Measurements from ENCODE around the gene ANXA11.

The ANXA11 gene

DNA sequence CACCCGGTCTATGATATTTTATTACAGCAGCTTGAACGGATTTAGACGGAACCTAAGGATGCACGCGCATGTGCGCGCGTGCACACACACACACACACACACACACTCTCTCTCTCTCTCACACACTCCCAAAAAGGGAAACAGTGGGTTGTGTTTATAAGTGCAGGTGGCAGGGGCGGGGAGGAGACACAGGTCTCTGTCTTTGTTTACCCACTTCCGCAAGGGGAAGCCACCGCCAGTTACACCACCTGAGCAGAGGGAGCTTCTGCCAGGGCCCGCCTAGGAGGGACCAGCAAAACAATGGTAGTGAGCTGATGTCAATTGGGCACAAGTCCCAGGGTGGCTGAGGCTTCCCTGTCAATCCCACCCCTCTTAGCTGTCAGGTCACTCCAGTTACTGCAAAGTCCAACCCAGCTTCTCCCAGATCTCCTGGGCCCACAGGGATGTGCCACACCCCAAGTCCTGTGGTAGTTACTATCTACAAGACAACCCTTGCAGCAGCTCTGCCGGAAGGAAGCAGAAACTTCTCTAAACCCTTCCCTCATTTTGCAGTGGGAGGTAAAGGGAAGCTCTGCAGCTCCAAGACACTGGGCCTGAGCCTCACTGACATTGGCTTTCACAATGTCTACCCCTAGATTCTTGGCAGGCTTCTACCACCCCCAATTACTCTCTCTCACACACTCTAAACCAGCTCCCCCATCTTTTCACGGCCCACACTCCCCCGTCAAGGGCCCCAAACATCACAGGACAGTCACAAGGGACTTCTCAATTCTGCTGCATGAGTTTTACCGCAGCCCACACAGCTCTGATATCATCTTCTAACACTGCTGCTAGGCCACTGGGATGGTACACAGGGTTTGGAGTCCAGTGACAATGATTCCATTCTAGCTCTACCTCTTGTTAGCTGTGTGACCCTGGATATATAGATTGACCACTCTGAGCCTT, 17.6 kb downstream of the ANXA11 start:
- DNase-seq (ENCODE audit: low spot score) = peak; percentile 68

DNA sequence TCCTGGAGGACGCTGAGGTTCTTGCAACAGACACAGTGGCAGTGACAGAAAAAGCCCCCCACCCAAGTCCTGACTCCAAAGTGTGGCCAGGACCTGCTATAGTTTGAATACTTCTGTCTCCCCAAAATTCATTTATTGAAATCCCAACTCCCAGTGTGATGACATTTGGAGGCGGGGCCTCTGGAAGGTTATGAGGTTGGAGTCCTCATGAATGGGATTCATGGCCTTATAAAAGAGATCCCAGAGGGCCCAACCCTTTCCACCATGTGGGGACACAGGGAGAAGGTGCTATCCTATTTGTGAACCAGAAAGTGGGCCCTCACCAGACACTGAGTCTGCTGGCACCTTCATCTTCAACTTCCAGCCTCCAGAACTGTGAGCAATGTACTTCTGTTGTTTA, 18.3 kb downstream of the ANXA11 start:
- DNase-seq (ENCODE audit: low spot score) = no peak

DNA sequence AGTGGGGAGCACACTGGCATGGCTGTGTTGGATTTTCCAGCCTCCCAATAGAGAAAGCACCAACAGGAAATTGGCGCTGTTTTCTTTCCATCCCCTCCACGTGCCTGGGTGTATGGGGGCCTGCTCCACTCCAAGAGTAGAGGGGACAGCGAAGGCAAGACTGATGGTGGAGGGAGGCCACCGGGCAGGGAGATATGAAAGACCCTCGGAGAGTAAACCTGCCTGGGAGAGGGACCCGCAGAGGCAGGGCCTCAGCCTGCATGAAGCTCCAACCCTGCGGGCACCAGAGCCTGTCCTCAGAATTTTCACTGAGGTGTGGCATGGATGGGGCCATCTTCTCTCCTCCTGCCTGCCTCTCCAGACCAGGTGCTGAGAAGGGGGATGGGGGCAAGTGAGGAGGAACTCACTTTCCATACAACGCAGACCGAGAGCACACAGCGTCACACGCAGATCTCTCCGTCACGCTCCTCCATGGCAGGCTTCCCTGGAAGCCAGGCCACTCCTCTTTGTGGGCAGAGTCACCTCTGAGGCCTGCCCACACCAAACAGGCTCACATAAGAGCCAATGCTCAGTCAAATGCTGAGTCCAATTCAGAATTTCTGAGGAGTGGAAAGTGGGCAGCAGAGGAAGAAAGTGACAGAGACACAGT, 18.8 kb downstream of the ANXA11 start:
- no peak for DNase-seq (ENCODE audit: low spot score)

DNA sequence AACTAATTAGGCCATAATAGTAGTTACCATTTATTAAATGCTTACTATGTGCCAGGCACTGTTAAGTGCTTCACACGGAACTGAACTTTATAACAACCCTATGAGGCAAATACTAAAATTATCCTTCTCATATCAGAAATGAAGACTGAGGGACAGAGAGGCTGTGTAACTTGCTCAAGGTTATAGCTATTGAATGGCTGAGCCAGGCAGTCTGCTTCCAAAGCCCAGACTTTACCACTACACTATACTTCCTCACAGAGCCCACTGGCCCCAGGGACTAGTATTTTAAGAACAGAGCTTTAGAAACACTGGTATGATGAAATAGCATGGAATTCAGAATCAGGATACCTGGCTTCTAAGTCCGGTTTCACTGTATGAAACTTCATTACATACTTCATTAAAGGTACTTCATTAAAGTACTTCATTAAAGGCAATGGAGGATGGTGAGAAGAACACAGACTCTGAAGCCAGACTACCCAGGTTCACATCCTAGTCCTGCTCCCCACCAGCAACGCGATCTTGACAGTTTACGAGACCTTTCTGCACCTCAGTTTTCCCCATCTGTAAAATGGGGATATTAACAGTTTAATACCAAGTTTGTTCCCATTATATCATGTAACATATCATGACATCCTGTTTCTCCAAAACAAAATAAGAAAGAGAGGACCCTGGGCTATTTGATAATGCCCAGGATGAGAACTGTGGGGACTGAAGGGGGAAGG, 19.6 kb downstream of the ANXA11 start:
- no peak for DNase-seq (ENCODE audit: low spot score)

DNA sequence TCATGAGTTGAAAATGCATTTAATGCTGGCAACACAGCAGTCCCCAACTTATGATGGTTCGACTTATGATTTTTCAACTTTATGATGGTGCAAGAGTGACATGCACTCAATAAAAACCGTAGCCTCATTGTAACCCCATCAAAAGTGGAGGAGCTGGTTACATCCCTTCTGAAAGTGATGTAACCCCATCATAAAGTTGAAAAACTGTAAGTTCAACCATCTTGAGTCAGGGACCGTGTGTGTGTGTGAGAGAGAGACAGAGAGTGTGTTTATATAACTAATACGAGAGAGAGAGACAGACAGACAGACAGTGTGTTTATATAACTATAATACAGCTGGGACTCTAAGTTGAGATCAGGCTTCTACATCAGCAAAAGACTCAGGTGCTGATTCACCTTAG, 21.0 kb downstream of the ANXA11 start:
- DNase-seq (ENCODE audit: low spot score) = no peak

DNA sequence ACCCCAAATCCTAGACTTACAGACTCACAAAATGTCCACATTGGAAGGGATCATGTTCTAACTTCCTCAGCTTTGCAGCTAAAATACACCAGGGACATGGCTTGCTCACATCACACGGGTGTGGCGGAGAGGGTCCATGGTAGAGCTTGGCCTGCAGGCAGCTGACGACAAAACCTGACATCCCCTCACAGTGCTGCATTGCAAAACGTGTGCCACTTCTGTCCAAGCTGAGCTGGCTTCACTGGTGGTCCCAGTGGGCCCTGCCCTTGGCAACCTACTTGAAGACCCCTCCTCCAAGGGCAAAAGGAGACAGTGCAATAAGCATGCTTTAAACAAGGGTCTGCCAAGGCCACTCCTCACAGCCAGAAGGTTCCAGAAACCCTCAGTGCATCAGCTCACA, 21.9 kb downstream of the ANXA11 start:
- no peak for DNase-seq (ENCODE audit: low spot score)

DNA sequence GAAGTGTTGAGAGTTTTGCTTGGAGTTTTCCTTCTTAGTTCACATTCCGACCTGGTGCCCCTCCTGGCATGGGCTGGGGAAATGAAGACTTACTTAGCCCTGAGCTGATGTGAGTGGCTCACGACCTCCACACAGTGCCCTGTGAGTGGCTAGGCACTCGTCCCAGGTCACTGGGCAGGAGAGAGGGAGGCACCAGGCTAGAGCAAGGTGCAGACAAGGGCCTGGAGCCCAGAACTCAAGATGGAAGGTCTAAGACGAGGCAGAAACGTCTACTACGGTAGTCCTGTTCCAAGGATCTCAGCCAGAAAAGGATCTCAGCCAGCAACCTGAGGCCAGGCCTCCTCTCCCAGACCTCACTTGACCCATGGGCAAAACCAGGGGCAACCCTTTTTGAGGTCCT, 22.4 kb downstream of the ANXA11 start:
- DNase-seq (ENCODE audit: low spot score) = no peak

DNA sequence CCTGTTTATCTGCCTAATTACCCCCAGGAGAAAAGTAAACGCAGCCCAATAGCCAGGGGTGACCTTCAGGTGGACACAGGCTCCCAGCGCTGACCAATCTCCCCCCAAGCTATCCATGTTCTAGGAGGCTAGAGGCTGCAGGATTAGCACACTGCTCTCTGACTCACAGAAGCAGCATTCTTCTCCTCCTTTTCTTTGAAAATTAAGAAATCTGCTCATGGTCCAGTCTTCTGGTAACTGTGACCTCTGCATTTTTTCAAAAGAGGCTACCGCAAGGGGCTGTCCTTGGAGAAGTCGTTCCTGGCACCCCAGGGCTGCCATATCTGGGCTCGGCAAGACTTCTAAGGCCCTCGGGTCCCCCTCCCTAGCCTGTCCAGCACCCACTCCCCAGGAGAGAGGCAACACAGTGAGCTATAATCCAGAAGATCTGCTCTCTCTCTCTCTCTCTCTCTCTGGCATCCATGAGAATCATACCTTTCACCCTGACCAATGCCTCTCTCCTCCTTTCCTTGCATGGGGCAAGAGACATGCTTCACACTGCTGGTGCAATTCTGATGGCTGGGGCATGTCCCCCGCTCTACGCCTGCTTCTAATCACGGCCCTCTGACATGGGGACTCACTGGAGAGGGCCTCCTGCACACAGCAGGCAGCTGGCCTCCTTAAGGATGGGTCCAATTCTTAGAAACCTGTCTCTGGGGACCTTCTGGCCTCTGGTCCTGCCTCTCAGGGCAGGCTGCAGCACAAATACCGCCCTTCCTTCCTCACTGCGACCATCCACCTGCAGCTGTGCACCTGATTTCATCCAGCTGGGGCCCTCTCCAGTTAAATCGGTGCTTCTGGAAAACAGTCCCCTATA, 27.3 kb downstream of the ANXA11 start:
- DNase-seq (ENCODE audit: low spot score) = no peak

DNA sequence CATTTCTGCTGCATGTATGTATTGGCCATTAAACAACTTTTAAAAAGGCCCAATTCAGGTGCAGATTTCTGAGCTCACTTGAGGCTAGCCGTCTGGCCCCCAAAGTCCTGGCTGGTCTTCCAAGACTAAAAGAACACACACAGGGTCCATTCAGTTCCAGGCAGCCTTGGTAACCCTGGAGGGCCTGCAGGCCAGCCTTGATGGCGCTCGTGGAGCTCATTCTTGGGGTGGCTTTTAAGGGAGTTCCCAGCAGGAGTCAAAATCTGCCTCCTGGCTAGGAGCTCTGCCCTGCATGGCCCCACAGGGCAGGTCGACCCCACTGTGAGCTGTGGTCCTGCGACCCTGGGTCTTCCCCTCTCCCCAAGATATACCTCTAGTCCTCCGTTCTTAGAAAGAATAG, 28.8 kb downstream of the ANXA11 start:
- DNase-seq (ENCODE audit: low spot score) = no peak

DNA sequence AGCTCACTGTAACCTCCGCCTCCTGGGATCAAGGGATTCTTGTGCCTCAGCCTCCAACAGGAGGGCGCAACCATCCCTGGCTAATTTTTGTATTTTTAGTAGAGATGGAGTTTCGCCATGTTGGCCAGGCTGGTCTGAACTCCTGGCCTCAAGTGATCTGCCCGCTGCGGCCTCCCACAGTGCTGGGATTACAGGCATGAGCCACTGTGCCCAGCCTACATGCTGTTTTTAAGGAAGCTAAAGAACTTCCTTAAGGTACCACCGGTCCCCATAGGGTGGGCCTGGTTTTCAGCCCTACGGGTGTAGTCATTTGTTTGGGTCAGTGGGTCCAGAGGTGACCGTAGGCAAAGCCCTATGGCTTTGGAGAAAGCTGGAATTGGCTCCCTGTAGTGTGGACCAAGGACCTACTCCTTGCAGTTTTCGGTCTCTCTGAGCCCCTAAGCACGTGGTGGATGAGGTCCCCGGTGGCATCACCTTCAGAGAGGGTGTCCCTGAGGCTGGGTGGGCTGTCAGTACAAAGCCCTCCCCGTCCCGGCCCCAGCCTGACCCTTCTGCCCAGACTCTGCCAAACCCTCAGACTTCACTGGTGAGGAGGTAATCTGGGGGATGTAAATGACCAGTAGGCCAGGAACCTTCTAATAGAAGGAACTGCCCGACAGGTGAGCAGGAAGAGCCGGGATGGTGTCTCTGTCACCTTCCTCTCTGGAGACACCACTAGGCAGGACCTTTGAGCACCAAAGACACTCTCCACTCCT, 30.5 kb downstream of the ANXA11 start:
- DNase-seq (ENCODE audit: low spot score) = no peak

DNA sequence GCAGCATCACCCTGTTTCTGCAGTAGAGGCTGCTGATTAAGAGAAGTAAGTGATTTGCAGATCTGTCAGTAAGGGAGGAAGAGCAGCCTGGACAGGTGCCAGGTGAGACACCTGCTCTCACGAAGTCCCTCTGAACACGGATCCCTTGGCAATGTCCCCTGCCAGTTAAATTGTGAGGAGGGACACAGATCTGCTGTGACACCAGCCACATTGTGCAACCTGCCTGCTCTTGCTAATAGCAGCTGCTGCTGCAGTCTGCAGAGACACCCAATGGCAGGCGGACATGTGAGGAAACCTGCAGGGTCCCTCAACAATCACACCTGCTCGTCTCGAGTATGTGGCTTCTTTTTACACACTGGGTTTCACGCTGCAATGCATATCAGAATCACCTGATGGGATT, 31.9 kb downstream of the ANXA11 start:
- no peak for DNase-seq (ENCODE audit: low spot score)

DNA sequence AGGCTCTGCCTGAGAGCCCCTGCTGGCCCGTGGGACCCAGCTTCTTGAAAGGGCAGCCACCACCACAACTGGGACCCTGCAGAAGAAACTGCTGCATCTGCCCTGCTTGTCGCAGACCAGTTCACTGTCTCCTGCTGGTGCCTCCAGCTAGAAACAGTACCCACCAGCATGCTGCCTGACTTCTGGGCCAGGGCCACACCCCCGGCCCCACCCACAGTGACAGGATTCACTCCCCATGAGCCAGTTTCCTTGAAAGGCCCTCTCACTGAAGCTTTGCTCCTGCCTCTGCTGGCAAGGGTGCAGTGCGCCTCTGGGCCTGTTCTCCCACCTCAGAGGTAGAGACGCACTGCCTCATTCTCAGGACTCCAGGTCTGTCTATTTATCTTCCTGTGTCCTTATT, 32.4 kb downstream of the ANXA11 start:
- no peak for DNase-seq (ENCODE audit: low spot score)

DNA sequence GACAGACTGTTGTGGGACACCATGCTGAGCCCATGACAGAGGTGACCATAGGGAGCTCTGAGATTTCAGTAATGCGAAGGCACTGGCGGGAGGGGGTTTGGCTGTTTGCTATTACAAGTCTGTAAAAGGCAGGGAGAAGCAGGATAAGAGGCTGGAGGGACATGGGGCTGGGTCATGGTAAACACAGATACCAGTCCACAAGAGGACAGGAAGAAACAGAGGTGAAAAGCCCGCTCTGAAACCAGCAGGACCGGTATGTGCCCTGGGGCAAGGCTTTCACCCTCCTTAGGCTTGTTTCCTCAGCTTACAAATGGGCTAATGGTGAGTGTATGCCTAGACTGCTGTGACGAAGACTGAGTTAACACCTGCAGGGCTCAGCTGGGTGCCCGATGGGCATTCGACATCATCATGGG, 34.1 kb downstream of the ANXA11 start:
- DNase-seq (ENCODE audit: low spot score) = no peak

DNA sequence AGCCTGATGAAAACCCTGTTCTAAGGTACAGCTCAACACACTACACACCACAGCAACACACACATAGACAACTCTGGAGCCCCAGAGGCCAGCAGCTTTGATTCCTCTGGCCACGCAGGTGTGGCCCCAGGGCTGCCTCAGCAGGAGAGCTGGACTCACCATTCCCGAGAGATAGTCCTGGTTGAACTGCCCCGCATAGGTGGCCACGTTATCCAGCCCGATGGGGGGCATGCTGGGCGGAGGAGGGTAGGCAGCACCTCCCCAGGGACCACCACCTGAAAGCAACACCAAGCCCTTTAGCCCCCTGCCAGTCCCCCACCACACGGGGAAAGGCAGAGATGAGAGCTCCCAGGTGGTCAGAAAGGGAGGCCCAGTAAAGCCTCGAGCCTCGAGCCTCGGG, 34.7 kb downstream of the ANXA11 start:
- DNase-seq (ENCODE audit: low spot score) = no peak

DNA sequence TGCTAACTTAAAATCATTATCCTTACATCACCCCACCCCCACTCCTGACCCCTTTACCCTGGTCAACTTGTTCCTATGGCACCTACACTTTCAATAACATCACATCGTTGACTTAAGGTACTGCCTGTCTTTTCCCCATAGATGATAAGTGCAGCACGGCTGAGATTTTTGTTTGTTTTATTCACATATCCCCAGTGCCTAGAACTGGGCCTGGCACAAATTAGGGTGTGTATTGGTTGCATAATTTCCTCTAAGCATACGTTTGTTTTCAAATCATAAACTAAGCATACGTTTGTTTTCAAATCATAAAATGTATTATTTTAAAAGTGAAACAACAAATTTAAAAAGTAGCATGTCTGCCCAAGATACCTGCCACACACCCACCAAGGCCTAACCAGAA, 35.3 kb downstream of the ANXA11 start:
- no peak for DNase-seq (ENCODE audit: low spot score)

DNA sequence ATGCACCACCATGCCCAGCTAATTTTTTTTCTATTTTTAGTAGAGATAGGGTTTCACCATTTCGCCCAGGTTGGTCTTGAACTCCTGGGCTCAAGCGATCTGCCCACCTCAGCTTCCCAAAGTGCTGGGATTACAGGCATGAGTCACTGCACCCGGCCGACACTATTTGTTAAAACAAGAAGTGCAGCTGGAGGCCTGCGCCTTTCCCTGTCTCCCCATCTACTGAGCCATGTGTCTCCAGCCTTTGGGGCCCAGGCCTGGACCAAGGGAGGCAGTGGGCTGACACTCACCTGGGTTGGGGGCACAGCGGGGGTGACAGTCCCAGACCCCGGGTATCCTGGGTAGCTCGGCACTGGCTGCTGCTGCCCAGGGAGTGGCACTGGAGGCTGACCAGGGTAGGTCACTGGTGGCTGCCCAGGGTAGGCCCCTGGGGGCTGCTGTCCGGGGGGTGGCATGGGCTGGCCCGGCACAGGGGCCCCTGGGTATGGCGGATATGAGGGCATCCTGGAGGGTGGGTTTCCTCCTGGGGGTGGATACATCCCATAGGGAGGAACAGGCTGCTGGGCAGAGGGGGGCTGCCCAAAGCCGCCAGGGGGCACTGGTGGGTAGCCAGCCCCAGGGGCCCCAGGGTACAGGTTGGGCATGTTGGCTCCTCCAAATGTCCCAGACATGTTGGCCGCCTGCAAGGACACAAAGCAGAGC, 36.5 kb downstream of the ANXA11 start:
- no peak for DNase-seq (ENCODE audit: low spot score)

DNA sequence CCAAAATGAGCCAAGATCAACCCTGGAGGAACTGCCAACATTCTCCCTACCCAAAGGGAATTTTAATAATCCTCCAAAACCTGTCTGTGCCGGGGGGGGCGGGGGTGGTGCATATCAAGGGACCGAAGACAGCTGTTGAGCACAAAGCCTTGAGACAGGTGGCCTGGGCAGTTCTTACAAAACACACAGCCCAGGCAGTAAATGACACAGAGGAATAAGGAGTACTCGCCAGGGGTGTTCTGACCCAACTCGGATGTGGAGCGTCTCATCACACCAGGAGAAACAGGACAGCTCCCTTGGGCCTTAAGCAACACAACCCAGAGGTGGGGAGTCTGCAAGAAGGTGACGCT, 37.2 kb downstream of the ANXA11 start:
- DNase-seq (ENCODE audit: low spot score) = no peak

DNA sequence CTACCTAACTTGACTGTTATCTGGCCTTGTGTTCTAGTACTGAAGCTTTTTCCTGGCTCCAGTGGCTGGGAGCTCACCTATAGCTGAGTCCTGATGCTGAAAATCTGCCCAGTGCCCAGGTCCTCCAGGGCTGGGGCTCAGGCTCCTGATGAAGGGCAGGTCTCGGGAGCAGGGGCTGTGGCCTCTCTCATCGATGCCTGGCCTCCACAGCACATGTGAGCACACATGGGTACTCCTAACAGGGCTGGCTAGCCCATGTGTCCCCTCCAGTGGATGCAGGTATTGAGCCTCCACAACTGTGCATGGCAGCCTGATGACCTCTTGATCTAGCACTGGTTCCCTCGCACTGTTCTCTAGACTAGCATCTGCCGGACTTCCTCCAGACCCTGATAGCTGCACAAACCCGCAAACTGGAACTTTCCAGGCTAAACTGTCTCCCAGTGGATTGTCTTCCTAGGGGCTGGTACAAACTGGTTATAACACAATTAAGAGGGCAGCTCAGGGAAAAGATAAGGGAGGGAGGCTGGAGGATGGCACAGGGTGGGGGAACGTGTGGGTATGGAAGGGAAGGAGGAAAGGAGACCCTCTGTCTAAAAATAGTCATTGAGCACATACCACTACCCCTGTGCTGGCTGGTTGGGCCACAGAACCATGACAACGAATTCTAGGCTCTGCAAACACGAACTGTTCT, 37.7 kb downstream of the ANXA11 start:
- DNase-seq (ENCODE audit: low spot score) = no peak

DNA sequence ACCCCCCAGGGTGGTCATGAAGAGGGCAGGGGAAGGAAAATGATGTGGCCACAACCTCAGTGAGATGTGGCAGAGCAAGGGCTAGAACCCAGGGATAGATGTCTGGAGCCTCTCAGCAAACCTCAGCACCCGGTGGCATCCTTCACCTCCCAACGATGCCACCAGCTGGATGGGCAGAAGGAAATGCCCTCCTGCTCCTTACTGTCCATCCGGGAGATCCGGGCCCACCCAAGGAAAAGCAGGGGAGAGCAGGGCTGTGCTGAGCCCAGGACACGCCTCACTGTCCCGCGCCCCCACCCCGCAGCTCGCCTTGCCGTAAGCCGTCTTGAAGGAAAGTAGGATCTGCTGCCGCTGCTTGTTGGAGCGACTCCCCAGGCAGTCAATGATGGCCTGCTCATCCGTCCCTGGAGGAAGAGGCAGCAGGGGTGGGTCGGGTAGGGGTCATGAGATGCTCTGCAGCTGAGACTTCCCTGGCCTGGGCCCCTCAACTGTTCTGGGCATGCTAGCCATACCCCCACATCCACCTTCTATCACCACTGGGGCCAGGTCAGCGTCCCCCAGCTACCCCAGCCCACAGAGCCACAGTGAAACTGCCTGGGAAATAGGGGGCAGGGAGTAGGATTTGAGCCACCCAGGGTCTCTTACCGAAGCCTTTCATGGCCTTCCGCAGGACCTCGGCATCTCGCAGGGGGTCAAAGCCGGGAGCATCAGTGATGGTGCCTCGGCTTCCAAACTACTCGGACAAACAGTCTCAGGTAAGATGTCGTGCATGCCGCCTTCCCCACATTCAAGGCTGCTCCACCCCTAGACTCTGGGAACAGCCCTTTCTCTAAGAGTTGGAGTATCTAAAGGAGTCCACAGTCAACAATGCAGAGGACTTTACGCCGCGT, 38.5 kb downstream of the ANXA11 start:
- DNase-seq (ENCODE audit: low spot score) = no peak

Measured in activated CD4-positive, alpha-beta T cell treated with anti-CD3 and anti-CD28 coated beads, Interleukin-2, Interleukin-4, amounts not matched to agents 100 ng/mL and 50 ng/mL, durations not matched to agents 16 hours and 8 hours (primary cell).